K562 (cell line): ENCODE measurements around the gene LGALS8. TPM values are rescaled to one million over a fixed set of nuclear protein-coding genes. Genes with fewer than 3 reads are reported as not detected.
A peak's percentile ranks its signal among the peaks of the same experiment; 100 is the strongest.

Experiments
- ADNP ChIP-seq: fragments of 200-800 bp; sonication (Bioruptor generic); IDR thresholded peaks from 2 replicates; pipeline ENCODE4 v1.6.1; 2016; ENCODE audit warnings: missing genetic modification characterization, missing compliant biosample characterization
- ATF7 ChIP-seq: fragments of 450-650 bp; IDR thresholded peaks from 2 replicates; pipeline ENCODE4 v1.7.1; 2014; ENCODE audit warnings: mild to moderate bottlenecking, moderate library complexity
- CBFA2T2 ChIP-seq: fragments of 450-650 bp; conservative IDR thresholded peaks from 2 replicates; pipeline ENCODE4 v1.6.1; 2017; ENCODE audit warnings: mild to moderate bottlenecking
- CBFA2T3 ChIP-seq: fragments of 450-650 bp; IDR thresholded peaks from 2 replicates; pipeline ENCODE4 v1.6.1; 2017
- ETS2 ChIP-seq: IDR thresholded peaks from 2 replicates; pipeline ENCODE4 v1.6.1; 2016; ENCODE audit warnings: borderline replicate concordance, missing genetic modification characterization, mild to moderate bottlenecking, moderate library complexity, missing compliant biosample characterization; ENCODE audit not compliant: poor library complexity, severe bottlenecking
- L3MBTL2 ChIP-seq: fragments of 450-650 bp; IDR thresholded peaks from 2 replicates; pipeline ENCODE4 v1.6.1; 2016; ENCODE audit warnings: mild to moderate bottlenecking, moderate library complexity
- POLR2A ChIP-seq: fragments of 450-650 bp; conservative IDR thresholded peaks from 2 replicates; pipeline ENCODE4 v1.6.1; 2016
- POLR2AphosphoS5 ChIP-seq: IDR thresholded peaks from 2 replicates; pipeline ENCODE4 v1.6.1; 2011; ENCODE audit warnings: mild to moderate bottlenecking, low read depth, low read length, moderate library complexity; ENCODE audit not compliant: control insufficient read depth, insufficient read depth
- RBM15 ChIP-seq: fragments of 200-400 bp; formaldehyde crosslinking; IDR thresholded peaks from 2 replicates; pipeline ENCODE4 v1.6.1; 2018; ENCODE audit warnings: mild to moderate bottlenecking, low read length, moderate library complexity; ENCODE audit not compliant: insufficient read depth
- RFX5 ChIP-seq: IDR thresholded peaks from 2 replicates; pipeline ENCODE4 v1.6.1; 2011; ENCODE audit warnings: low read depth, mild to moderate bottlenecking, improper control_type of control experiment, low read length
- SIN3A ChIP-seq, 2 experiments: fragments of 150-350 bp in 1 of 2; IDR thresholded peaks; 2 replicates each; pipeline ENCODE4 v1.6.1; 2011 to 2016; ENCODE audit warnings: borderline replicate concordance in 2 of 2, low read depth in 2 of 2, low read length in 2 of 2, mild to moderate bottlenecking in 2 of 2, moderate library complexity in 2 of 2; ENCODE audit not compliant: control insufficient read depth in 1 of 2
- ZKSCAN1 ChIP-seq: fragments of 150-350 bp; IDR thresholded peaks from 2 replicates; pipeline ENCODE4 v1.6.1; 2016; ENCODE audit warnings: low read depth, low read length
- ZNF253 ChIP-seq: fragments of 250-450 bp; sonication (Bioruptor Pico); conservative IDR thresholded peaks from 2 replicates; pipeline ENCODE4 v1.6.1; 2021; ENCODE audit warnings: mild to moderate bottlenecking
- polyA plus RNA-seq, 8 experiments: library from polyadenylated mRNA; depleted of rRNA in 4 of 8; stranded (reverse) in 5 of 8; unstranded in 3 of 8; fragments of >200 nt; fragmentation: Nextera tagmentation in 2 of 8; fragmentation: Illumina TruSeq in 1 of 8; extraction: Ambion mirVana in 2 of 8; extraction: Trizol in 1 of 8; gene quantifications; 2 replicates each; pipeline versions ENCODE4 v1.2.1 to v1.2.3, GENCODE V29; 2011 to 2014; ENCODE audit warnings: inconsistent platforms in 1 of 8, missing spikeins in 1 of 8
- total RNA-seq, 7 experiments: library from RNA; depleted of rRNA in 6 of 7; stranded (reverse); fragments of >200 nt in 6 of 7; fragmentation: Illumina TruSeq in 2 of 7; extraction: Trizol in 2 of 7; gene quantifications; 2 replicates each; pipeline versions ENCODE4 v1.2.1 to v1.2.3, GENCODE V29; 2011 to 2021; ENCODE audit warnings: low replicate concordance in 1 of 7
- TF ChIP-seq, protein P1 (sequence below): sonication (generic); formaldehyde crosslinking; IDR thresholded peaks from 2 replicates; pipeline ENCODE4 v1.5.0; 2020; ENCODE audit warnings: missing genetic modification reagents
- TF ChIP-seq, protein P2 (sequence below), 2 experiments: fragments of 250-450 bp in 1 of 2; fragments of 450-650 bp in 1 of 2; sonication (Bioruptor Pico) in 1 of 2; IDR thresholded peaks; 2 replicates each; pipeline versions ENCODE4 v1.6.1 to v1.8.0; 2016 to 2021; ENCODE audit warnings: mild to moderate bottlenecking in 2 of 2, moderate library complexity in 2 of 2, missing compliant biosample characterization in 1 of 2, missing genetic modification characterization in 1 of 2
- TF ChIP-seq, protein P3 (sequence below): fragments of 250-450 bp; sonication (Bioruptor Pico); IDR thresholded peaks from 2 replicates; pipeline ENCODE4 v1.4.0; 2020
- TF ChIP-seq, protein P4 (sequence below): fragments of 450-650 bp; formaldehyde crosslinking; IDR thresholded peaks from 2 replicates; pipeline ENCODE4 v1.4.0; 2022; ENCODE audit warnings: missing genetic modification characterization
- TF ChIP-seq, protein P5 (sequence below): fragments of 450-650 bp; formaldehyde crosslinking; IDR thresholded peaks from 2 replicates; pipeline ENCODE4 v1.4.0; 2020; ENCODE audit warnings: mild to moderate bottlenecking, moderate library complexity

The LGALS8 gene
- total and polyA plus RNA-seq, 9 of the 15 experiments (the other 6 are each of a cell fraction or from before 2014, with no cell fraction given) = 57.4 to 87.7 (median 70.3) TPM

DNA sequence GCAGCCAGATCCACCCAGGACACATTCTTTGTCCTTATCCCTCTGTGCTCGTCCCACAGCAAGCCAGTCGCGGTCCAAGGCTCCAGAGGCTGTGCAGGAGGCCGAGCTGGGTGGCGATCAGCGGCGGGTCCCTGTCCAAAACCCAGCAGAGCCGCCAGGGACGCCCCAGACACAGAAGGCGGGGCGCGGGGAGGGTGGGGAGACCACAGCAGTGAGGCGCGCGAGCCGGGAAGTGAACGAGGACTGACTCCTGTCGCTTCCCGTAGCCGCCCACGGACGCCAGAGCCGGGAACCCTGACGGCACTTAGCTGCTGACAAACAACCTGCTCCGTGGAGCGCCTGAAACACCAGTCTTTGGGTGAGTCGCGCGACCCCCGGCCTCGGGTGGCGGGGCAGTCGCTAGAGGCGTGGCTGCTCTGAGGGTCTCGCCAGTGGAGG lies at the start of gene LGALS8 (continued):
- TF ChIP-seq POLR2AphosphoS5 = 0 out of 2 replicates have a peak, but pooled peaks have one; percentile 43
- TF ChIP-seq CBFA2T2 = no peak
- TF ChIP-seq, protein P1, sequence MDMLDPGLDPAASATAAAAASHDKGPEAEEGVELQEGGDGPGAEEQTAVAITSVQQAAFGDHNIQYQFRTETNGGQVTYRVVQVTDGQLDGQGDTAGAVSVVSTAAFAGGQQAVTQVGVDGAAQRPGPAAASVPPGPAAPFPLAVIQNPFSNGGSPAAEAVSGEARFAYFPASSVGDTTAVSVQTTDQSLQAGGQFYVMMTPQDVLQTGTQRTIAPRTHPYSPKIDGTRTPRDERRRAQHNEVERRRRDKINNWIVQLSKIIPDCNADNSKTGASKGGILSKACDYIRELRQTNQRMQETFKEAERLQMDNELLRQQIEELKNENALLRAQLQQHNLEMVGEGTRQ (CRISPR knock-in tag) = no peak
- TF ChIP-seq ETS2 (tag) = no peak
- TF ChIP-seq ZKSCAN1 = peak; percentile 56; the same call in 1 of the 2 replicates
- TF ChIP-seq, protein P2, sequence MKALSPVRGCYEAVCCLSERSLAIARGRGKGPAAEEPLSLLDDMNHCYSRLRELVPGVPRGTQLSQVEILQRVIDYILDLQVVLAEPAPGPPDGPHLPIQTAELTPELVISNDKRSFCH (CRISPR knock-in tag; IDR thresholded peaks at IDR 0.05) = no peak
- TF ChIP-seq, protein P2 (tag; IDR thresholded peaks at IDR 0.05) = no peak
- TF ChIP-seq CBFA2T3 = no peak
- TF ChIP-seq L3MBTL2 = no peak
- TF ChIP-seq ADNP (tag) = no peak
- TF ChIP-seq, protein P3, sequence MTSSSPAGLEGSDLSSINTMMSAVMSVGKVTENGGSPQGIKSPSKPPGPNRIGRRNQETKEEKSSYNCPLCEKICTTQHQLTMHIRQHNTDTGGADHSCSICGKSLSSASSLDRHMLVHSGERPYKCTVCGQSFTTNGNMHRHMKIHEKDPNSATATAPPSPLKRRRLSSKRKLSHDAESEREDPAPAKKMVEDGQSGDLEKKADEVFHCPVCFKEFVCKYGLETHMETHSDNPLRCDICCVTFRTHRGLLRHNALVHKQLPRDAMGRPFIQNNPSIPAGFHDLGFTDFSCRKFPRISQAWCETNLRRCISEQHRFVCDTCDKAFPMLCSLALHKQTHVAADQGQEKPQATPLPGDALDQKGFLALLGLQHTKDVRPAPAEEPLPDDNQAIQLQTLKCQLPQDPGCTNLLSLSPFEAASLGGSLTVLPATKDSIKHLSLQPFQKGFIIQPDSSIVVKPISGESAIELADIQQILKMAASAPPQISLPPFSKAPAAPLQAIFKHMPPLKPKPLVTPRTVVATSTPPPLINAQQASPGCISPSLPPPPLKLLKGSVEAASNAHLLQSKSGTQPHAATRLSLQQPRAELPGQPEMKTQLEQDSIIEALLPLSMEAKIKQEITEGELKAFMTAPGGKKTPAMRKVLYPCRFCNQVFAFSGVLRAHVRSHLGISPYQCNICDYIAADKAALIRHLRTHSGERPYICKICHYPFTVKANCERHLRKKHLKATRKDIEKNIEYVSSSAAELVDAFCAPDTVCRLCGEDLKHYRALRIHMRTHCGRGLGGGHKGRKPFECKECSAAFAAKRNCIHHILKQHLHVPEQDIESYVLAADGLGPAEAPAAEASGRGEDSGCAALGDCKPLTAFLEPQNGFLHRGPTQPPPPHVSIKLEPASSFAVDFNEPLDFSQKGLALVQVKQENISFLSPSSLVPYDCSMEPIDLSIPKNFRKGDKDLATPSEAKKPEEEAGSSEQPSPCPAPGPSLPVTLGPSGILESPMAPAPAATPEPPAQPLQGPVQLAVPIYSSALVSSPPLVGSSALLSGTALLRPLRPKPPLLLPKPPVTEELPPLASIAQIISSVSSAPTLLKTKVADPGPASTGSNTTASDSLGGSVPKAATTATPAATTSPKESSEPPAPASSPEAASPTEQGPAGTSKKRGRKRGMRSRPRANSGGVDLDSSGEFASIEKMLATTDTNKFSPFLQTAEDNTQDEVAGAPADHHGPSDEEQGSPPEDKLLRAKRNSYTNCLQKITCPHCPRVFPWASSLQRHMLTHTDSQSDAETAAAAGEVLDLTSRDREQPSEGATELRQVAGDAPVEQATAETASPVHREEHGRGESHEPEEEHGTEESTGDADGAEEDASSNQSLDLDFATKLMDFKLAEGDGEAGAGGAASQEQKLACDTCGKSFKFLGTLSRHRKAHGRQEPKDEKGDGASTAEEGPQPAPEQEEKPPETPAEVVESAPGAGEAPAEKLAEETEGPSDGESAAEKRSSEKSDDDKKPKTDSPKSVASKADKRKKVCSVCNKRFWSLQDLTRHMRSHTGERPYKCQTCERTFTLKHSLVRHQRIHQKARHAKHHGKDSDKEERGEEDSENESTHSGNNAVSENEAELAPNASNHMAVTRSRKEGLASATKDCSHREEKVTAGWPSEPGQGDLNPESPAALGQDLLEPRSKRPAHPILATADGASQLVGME = 0 out of 2 replicates have a peak, but pooled peaks have one; percentile 37
- TF ChIP-seq SIN3A (IDR thresholded peaks at IDR 0.05; ENCODE audit: borderline replicate concordance in 2 of 2, control insufficient read depth in 1 of 2, low read depth in 2 of 2, low read length in 2 of 2) = no peak; a peak in 1 of 4 replicates
- TF ChIP-seq ZNF253 (CRISPR knock-in tag) = no peak
- TF ChIP-seq, protein P4, sequence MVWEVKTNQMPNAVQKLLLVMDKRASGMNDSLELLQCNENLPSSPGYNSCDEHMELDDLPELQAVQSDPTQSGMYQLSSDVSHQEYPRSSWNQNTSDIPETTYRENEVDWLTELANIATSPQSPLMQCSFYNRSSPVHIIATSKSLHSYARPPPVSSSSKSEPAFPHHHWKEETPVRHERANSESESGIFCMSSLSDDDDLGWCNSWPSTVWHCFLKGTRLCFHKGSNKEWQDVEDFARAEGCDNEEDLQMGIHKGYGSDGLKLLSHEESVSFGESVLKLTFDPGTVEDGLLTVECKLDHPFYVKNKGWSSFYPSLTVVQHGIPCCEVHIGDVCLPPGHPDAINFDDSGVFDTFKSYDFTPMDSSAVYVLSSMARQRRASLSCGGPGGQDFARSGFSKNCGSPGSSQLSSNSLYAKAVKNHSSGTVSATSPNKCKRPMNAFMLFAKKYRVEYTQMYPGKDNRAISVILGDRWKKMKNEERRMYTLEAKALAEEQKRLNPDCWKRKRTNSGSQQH (CRISPR knock-in tag) = no peak
- no peak for TF ChIP-seq RFX5
- TF ChIP-seq POLR2A = peak; percentile 80; the same call in 1 of the 2 replicates
- TF ChIP-seq ATF7 = peak; percentile 53; the same call in 1 of the 2 replicates
- TF ChIP-seq, protein P5, sequence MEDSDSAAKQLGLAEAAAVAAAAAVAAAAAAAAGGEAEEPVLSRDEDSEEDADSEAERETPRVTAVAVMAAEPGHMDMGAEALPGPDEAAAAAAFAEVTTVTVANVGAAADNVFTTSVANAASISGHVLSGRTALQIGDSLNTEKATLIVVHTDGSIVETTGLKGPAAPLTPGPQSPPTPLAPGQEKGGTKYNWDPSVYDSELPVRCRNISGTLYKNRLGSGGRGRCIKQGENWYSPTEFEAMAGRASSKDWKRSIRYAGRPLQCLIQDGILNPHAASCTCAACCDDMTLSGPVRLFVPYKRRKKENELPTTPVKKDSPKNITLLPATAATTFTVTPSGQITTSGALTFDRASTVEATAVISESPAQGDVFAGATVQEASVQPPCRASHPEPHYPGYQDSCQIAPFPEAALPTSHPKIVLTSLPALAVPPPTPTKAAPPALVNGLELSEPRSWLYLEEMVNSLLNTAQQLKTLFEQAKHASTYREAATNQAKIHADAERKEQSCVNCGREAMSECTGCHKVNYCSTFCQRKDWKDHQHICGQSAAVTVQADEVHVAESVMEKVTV (CRISPR knock-in tag) = 0 out of 2 replicates have a peak, but pooled peaks have one; percentile 37
- no peak for TF ChIP-seq RBM15
